Lung microvascular endothelial cell (primary cell): ENCODE measurements around the gene ABCF3. TPM values are rescaled to one million over a fixed set of nuclear protein-coding genes. Genes with fewer than 3 reads are reported as not detected.
A peak's percentile ranks its signal among the peaks of the same experiment; 100 is the strongest.

ENCODE experiments used
- DNase-seq, 2 donors: peaks; one replicate each; pipeline versions ENCODE4 v3.0.0 to v3.0.0-alpha.2; 2010; ENCODE audit warnings: low read depth in 2 of 2
- total RNA-seq: library from RNA; depleted of rRNA; stranded (reverse); fragments of >200 nt; gene quantifications from 2 replicates; pipeline ENCODE4 v1.2.1, GENCODE V29; 2014

The ABCF3 gene
- total RNA-seq, 1 donor from 2014 or later = 57.5 TPM

DNA sequence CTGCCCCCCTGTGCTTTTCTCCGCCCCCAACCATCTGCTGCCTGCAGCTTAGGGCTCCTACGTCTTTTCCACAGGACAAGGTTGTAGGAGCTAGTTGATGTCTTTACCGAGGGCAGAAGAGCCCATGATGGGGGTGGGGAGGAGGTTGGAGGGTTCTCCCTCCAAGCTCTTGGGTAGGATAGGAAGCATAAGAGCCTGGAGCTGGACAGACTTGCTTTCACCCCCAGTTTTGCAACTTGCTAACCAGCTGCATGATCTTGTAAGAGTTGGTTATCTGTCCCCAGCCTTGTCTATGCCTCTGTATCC is 856 bp downstream of the ABCF3 start:
- DNase-seq = no peak

DNA sequence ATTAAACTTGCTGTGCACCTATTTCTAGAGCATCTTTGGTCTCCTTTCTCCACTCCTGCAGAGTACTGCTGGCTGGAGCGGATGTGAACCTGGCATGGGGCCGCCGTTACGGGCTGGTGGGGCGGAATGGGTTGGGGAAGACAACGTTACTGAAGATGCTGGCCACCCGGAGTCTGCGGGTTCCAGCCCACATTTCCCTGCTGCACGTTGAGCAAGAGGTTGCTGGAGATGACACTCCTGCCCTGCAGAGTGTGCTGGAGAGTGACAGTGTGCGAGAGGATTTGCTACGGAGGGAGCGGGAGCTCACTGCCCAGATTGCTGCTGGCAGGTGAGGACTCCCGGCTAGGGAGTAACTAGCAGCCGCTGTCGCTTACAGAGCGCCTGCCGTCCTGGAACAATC is 2.1 kb downstream of the ABCF3 start:
- DNase-seq = no peak

DNA sequence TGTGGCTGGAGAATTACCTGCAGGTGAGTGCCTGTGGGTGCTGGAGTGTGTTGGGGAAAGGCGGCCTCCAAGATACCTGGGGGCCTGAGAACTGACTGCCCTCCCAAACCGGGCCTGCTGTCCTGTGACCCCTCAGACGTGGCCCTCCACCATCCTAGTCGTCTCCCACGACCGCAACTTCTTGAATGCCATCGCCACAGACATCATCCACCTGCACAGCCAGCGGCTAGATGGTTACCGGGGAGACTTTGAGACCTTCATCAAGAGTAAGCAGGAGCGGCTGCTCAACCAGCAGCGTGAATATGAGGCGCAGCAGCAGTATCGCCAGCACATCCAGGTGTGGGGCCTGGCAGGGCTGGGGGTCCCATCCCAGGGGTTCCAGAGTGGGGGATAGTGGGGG is 3.4 kb downstream of the ABCF3 start:
- no peak for DNase-seq

DNA sequence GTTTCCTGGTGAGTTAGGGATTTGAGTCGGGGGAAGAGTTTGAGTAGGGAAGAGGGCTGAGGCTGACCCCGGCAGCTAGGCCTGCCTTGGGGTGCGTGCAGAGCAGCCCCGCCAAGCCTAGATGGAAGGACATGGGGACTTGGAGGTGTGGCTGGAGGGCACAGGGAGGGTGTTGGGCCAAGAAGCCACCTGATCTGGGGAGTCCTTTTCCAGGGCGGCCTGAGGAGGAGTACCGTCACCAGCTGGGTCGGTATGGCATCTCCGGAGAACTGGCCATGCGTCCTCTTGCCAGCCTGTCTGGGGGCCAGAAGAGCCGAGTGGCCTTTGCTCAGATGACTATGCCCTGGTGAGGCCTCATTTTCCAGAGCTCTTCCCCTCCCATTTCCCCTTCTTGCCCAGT is 6.9 kb downstream of the ABCF3 start:
- DNase-seq = no peak

DNA sequence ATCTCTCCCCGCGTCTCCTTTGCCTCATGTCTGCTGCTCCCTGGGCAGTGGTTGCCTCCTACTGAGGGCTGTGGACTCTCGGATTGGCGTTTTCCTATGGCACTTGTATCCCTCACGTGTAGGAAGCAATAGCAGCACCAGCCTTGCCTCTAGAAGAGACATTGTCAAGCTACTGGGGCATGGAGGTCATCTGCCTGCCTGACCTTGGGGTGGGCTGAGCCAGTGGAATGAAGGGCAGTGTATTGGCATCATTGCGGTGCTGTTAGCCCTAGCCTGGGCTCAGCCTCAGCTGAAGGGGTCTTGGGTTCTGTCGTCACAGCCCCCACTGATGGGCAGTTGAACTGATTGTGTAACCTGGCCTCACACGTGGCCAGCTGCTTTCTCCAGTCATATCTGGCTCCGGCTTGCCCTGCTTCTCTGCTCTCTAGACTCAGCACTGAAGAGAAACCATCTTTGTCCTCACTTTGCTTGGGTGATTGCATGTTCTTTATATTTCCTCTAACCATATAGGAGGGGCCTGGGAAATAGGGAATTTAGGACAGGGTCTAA is 8.1 kb downstream of the ABCF3 start:
- no peak for DNase-seq

DNA sequence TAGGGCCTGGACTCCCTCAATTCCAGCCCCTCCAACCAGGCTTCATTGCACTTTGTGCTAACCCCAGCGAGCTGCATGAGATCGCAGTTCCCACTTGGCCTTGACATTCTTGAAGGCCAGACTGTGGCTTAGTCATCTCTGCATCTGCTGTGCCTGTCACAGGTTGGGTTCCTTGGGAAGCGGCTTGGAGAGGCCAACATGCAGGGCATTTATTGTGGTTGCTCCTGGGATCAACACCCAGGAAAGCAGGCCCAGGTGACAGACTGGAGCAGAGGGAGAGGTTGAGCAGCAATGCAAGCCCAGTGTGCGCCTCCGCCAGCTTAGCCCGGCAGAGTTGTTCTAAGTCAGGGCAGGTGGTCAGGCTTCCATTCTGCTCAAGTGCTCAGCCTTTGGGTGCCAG is 10.5 kb downstream of the ABCF3 start:
- DNase-seq = no peak

DNA sequence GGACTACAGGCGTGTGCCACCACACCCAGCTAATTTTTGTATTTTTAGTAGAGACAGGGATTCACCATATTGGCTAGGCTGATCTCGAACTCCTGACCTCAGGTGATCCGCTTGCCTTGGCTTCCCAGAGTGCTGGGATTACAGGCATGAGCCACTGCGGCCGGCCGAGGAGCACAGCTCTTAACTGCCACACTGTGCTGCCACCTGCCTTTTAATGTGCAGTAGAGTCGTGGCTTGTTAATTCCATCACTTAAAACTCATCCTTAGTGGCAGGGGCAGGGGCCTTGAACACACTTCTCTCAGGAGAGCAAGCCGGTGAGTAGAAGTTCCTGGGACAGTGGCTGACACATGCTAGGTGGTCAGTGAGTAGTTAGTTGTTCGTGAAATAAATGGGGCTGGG is 12.5 kb downstream of the ABCF3 start:
- no peak for DNase-seq

DNA sequence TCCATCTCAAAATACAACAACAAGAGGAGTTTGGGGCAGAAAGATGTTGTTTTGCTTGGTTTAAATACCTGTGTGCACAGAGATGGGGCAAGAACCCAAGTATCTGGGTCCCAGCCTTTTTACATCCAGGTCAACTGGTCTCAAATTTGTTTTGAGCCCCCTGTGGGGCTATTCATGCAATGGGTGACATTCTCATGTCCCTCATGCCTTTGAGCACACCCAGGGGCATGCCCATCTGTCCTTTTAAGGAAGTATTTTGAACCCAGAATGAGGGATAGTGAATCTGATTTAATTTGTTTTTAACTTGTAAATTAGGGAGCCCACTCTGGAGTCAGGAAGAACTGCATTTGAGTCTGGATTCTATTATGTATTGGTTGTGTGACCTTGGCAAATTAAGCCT is 14.8 kb downstream of the ABCF3 start:
- no peak for DNase-seq

DNA sequence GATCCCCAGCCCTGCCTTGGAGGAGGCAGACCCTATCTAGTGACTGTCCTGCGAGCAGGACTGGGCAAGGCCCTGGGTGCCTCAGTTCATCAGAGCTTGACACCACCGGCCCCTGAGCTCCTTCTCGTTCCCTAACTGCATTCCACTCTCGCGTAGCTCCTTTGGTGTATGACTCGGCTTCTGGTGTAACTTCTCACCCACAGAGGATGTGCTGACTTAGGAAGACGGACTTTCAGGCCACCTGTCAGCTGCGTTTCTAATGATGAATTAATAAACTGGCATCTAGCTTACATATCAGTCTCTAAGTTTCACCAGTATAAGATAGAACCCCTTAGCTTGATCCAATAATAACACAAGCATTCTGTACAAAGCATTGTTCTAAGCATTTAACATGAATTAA is 17.5 kb downstream of the ABCF3 start:
- no peak for DNase-seq

DNA sequence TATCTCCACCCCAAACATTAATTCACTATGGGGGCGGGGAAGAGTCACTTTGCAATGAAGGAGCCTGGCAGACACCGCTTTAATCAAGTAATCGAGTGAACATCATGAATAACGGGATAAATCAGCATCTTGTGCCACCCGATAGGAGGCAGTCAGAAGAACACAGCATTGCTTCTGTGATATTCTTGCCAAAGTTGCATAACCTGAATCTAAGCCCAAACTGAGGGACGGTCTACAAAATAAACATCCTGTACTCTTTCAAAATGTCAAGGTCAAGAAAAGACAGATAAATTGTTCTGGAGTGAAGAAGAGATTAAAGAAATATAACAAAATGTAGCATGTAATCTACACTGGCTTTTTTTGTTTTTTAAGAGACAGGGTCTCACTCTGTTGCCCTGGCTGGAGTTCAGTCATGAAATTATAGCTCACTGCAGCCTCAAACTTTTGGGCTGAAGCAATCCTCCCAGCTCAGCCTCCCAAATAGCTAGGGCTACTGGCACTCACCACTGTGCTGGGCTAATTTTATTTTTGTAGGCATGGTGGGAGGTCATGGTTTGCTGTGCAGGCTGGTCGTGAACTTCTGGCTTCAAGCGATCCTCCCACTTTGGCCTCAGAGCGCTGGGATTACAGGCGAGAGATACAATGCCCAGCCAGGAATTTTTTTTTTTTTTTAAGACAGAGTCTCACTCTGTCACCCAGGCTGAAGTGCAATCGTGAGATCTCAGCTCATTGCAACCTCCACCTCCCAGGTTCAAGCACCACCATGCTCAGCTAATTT is 23.3 kb downstream of the ABCF3 start:
- DNase-seq = no peak

DNA sequence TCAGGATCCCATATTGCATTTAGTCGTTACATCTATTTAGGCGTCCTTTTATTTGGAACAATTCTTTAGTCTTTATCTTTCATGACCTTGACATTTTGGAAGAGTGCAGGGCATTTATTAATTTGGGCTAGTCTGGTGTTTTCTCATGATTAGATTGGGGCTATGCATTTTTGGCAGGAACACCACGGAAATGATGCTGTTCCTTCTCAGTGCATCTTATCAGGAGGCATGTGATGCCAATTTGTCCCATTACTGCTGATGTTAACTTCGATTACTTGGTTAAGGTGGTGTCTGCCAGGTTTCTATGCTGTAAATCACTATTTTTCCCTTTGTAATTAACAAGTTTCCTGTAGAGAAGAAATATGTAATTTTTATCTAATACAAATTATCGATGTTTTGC is 25.3 kb downstream of the ABCF3 start:
- no peak for DNase-seq

DNA sequence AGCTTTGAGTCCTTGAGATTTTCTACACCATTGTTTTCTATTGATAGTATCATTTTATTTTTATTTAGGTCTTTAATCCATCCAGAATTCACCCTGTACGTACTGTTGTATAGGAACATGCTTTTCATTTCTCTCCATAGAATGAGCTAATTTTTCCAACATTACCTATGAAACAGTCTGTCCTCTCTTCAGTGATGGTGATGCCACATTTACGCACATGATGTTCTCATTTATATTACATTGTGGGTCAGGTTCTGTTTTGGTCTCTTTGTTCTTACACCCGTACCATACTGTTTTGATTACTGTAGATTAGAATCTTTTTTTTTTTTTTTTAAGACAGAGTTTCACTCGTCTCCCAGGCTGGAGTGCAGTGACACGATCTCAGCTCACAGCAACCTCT is 25.7 kb downstream of the ABCF3 start:
- DNase-seq = no peak

DNA sequence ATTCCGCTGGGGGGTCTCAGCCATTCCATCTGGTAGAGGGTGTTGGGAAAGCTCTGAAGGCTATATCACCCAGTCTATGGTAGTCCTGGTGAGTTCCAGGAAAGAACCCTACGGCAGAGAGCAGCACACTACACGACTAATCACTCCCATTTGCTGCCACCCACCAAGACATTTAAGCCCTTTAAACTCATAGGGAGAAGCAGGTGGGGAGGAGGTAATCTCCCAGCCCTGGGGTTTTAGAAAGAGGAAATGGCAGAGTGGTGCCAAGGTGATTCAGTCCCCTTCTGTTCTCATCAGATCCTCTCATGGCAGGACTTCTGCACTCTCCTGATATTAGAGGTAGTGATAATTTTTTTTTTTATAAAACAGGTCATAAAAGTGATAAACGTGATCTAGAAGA is 32.8 kb downstream of the ABCF3 start:
- DNase-seq = no peak

DNA sequence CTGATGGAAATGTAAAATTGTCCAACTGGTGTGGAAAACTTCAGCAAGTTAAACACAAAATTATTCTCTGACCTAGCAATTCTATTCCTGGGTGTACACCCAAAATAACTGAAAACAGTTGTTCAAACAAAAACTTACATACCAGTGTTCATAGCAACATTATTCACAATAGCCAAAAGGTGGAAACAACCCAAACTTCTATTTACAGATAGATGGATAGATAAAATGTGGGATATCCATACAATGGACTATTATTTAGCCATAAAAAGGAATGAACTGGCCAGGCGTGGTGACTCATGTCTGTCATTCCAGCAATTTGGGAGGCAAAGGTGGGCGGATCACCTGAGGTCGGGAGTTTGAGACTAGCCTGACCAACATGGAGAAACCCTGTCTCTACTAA is 36.5 kb downstream of the ABCF3 start:
- DNase-seq = no peak

DNA sequence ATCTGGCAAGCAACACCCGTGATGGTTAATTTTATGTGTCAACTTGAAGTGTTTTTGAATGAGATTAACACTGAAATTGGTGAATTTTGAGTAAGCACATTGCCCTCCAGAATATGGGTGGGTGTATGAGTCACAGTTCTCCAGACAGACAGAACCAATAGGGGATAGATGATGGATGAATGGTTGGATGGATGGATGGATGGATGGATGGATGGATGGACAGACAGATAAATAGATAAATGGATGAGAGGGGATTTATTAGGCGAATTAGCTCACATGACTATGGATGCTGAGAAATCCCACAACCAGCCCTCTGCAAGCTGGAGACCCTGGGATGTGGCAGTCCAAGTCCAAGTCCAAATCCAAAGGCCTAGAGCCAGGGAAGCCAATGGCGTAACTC is 37.9 kb downstream of the ABCF3 start:
- DNase-seq = no peak

DNA sequence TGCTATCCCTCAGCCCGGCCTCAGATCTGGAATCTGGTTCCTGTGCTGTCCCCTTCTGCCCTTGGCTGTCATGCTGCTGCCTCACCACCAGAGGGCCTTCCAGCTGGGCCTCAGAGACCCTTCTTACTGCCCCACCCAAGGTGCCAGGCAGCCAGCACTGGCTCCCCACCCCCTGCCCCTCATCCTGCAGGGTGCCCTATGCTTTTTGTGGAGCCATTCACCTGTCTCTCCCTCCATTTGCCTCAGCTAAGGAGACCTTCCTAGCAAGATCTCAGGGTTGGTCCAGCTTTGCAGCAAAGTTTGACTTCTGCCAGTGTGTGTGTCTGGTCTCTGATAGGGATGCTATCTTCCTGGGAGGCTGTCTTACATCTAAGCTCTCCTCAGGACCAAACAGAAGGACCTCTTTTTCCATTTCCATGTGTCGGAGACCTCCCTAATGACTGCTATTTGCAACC is 41.5 kb downstream of the ABCF3 start:
- DNase-seq = peak; percentile 28 to 53

DNA sequence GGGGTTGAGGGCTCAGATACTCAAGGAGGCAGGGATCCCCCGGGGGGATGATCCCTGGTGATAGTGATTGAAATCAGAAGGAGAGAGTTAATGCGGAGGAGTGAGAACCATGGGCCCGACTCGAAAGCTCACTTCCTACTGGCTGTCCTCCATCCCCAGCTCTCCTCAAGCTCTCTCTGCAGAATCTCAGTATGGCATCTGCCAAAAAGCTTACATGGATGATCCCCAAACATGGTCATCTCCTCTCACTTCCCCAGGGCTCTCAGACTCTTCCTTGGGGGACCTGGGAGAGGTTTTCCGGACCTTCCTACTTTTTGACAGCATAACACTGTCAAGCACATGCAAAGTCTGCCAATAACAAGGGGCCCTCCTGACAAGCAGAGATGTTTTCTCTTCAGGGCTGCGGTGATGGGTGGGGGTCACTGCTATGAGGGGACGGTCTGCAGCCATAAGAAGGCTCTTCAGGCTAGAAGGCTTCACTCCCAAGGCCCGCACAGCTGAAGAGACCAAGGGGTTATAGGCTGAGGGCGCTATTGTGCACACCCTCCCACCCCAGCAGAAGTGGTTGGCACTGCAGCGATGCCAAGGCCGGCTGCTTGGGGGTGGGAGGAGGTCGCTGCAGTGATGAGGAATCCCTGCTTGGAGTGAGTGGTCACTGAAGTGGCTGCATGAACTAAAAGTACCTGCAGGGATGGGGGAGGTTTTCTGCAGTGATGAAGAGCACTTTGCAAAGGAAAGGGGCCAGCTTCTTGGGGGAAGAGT is 42.6 kb downstream of the ABCF3 start:
- no peak for DNase-seq

DNA sequence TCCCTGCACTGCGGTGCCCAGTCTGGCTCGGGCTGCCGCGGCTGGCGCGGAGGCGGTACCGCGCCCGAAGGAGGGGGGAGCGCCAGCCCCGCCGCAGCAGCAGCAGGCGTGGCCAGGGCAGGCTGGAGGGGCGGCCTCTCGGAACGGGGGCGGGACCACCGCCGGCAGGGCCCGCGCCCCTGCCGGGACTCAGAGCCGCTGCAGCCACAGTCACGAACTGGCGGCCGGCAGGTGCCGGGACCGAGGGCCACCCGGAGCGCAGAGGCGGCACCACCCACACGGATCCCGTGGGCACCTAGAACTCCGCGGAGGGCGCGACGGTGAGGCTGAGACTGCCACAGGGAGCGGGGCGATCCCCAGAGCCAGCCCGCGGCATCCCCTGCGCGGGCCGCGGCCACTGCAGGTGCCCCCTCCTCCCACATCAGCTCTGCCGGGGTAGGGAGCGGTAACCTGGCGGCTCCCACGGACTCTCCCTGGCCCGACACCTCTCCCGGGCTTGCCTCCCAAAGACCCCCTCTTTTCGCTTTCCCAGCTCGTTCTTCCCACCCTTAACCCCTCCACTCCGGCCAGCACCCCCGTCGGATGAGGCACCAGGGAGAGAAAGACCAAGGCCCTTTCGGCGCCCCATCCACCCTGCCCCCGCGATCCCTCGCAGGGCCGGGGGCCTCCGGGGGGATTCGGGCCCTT is 43.5 kb downstream of the ABCF3 start, which contains the start of gene VWA5B2:
TSS of gene VWA5B2 (plus strand) at position 192 of the 687 bp plus-strand sequence. CDS start 944 bp downstream, outside the sequence.
- peak; percentile 40 to 74 for DNase-seq

DNA sequence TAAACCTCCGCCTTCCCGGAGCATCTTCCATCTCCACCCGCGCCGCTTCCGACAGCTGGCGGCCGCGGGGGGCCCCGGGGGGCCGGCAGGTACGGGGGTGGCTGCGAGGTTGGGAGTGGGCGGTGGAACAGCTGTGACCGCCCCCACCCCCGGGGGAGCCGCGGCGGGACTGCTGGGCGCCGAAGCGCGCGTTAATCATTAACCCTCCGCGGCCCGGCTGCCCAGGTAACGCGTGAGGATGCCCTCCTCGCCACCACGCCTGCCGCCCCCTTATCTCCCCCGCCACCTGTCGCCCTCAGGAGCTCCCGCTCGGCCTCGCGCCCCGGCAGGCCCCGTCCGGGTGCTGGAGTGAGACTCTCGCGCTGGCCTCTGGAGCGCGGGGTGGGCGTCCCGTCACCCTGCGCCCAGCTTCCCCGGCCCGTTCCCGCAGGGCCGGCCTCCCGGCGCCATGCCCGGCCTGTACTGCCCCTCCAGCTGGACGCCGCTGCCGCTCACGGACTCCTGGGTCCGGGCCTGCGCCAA is 44.1 kb downstream of the ABCF3 start:
- no peak for DNase-seq

DNA sequence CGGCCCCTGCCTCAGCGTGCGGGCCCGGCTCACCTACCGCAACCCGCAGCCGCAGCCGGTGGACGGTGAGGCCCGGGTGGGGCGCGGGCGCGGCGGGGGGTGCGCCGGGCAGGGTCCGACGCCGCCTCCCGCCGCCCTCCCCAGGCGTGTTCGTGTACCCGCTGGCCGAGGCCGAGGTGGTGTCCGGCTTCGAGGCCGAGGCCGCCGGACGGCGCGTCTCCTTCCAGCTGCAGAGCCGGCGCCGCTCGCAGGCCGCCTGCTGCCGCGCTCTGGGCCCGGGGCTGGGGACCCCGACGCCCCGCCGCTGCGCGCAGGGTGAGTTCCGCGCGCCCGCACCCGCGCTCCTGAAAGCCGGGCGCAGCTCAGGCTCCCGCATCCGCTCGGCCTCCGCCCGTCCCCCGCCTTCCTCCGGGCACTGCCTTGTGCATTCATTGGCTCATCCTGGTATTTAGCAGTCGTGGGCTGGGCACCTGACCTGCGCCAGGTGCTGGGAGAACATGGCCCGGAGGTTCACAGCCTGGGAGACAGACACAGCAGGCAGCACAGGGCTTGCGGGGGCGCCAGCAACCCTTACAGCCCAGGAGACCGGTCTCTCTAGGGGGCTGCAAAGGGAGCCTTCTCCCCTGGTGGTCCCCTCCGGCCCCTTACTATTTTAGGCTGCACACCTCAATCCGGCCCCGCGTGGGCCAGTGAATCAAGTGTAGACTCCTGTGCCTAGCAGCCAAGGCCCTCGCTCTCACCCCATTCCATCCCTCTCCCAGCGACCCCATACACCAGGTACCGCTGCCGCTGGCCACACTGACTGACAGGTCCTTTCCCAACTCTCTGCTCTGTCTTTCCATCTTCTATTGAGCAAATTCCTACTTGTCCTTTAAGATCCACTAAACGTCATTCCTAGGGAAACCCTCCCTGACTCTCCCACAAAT is 44.9 kb downstream of the ABCF3 start:
- no peak for DNase-seq

DNA sequence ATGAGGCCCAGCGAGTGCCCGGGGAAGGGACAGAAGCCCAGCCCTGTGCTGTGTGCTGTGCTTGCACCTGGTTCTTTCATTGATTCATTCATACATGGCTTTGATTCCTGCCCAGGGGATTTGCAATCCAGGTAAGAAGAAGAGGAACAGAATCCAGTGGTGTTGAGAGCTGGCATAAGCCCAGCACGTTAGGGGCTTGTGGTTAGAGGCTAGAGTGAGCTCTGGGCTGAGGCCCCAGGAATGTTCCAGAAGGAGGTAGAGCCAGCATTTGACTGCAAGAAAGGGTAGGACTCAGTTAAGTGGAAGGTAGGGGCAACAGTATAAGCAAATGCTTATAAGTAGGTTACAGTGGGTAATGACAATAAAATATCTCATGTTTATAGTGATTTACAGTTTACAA is 45.7 kb downstream of the ABCF3 start:
- DNase-seq = no peak
